Astrocyte of the spinal cord (primary cell): Measurements from ENCODE around the gene BRI3BP.

Source experiments
- DNase-seq: peaks from one replicate; pipeline ENCODE4 v3.0.0; 2011; ENCODE audit warnings: low read depth, low spot score
- H3K4me3 ChIP-seq: 2 replicates; pipeline ENCODE4 v1.5.1; 2011; ENCODE audit warnings: low read depth, mild to moderate bottlenecking, low read length, moderate library complexity
- CTCF ChIP-seq: IDR thresholded peaks from 2 replicates; pipeline ENCODE4 v1.5.1; 2012; ENCODE audit warnings: low read depth, mild to moderate bottlenecking, low read length, inconsistent platforms
- in situ Hi-C: cut with HindIII; loops from 2 replicates; pipeline ENCODE4 v1.10.0; 2017; ENCODE audit warnings: low sequenced_read_pairs

The BRI3BP gene

GRCh38 chr12:125004621-125005020 is 11.2 kb downstream of the BRI3BP start:
- no peak for DNase-seq
- H3K4me3 ChIP-seq, result no peak overlapping the region
- in situ Hi-C loops, result no loop called here
- no peak for TF ChIP-seq CTCF

DNA sequence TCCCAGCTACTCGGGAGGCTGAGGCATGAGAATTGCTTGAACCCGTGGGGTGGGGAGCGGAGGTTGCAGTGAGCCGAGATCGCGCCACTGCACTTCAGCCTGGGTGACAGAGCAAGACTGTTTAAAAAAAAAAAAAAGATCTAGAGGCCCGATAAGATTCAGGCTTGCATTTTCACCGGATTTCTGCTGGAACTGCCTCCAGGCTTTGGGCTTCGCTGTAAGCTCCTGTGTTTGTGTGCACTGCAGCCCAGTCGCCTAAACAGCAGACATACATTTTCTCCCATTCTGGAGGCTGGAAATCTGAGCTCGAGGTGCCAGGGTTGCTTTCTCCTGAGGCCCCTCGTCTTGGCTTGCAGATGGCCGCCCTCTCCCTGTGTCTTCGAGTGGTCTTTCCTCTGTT is 12.2 kb downstream of the BRI3BP start:
- no peak for TF ChIP-seq CTCF
- no peak for DNase-seq
- in situ Hi-C loops, result no loop called here
- no peak overlapping the region for H3K4me3 ChIP-seq

GRCh38 chr12:125006365-125006764 is 12.9 kb downstream of the BRI3BP start:
- no peak for TF ChIP-seq CTCF
- DNase-seq, result no peak
- in situ Hi-C loops, result no loop called here
- H3K4me3 ChIP-seq, result no peak overlapping the region

DNA sequence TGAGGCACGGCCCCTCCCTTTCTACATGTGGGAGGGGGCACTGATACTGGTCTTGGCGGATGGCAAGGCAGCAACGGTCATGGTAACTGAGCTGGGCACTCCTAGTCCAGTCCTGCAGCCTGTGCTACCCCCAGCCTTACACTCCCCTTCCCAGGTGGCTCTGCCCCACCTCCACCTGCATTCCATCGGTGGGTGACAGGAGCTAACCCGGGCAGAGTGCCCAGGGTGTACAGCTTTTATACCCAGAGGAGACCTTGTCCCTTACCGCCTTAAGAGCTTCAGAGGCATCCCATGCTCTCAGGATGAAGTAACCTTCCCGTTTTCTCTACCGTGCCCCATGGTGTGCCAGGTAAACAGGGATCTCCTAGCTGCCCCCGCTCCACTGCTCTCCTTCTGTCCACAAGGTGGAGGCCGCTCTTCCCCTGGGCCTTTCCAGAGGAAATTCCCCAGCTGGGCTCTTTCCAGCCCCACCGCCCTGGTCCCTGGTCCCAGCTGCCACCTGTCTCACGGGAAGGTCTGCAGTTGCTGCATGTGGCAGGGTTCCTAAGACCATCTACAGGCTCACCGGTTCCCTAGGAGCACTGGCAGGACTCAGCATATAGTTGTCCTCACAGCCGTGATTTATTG is 20.5 kb downstream of the BRI3BP start:
- DNase-seq, result no peak
- in situ Hi-C loops, result no loop called here
- no peak overlapping the region for H3K4me3 ChIP-seq
- no peak for TF ChIP-seq CTCF

DNA sequence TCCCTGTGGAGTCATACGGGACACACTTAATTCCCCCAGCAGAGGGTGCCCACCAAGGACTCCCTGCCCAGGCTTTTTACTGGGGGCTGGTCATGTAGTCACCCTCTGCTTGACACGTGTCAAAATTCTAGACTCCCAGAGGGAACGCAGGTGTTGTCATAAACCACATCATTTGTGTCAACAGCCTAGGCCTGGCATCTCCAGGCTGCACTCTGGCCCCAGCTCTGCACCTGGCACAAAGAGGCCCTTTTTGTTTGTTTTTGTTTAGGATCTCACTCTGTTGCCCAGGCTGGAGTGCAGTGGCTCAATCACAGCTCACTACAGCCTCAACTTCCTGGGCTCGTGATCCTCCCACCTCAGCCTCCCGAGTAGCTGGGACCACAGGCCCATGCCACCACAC is 21.1 kb downstream of the BRI3BP start:
- in situ Hi-C loops, result no loop called here
- DNase-seq, result no peak
- H3K4me3 ChIP-seq, result no peak overlapping the region
- TF ChIP-seq CTCF, result no peak

GRCh38 chr12:125015680-125016310 is 22.4 kb downstream of the BRI3BP start:
- no peak for TF ChIP-seq CTCF
- H3K4me3 ChIP-seq, result no peak overlapping the region
- DNase-seq, result peak; percentile 17
- in situ Hi-C loops, result no loop called here
